Panc1 (cell line): Measurements from ENCODE around the gene CLDN5.

Experiments
- POLR2AphosphoS5 ChIP-seq: IDR thresholded peaks from 2 replicates; pipeline ENCODE4 v1.6.1; 2012; ENCODE audit warnings: mild to moderate bottlenecking, low read depth, low read length, moderate library complexity
- TF ChIP-seq, protein P1 (sequence below): fragments of 450-650 bp; IDR thresholded peaks from 2 replicates; pipeline ENCODE4 v1.5.1; 2017; ENCODE audit warnings: mild to moderate bottlenecking
- TF ChIP-seq, protein P2 (sequence below), 2 experiments: IDR thresholded peaks; 2 replicates each; pipeline ENCODE4 v1.6.1; 2011 to 2012; ENCODE audit warnings: low read depth in 2 of 2, control low read depth in 1 of 2, low read length in 1 of 2, mild to moderate bottlenecking in 1 of 2, moderate library complexity in 1 of 2; ENCODE audit not compliant: insufficient read depth in 1 of 2

DNA sequence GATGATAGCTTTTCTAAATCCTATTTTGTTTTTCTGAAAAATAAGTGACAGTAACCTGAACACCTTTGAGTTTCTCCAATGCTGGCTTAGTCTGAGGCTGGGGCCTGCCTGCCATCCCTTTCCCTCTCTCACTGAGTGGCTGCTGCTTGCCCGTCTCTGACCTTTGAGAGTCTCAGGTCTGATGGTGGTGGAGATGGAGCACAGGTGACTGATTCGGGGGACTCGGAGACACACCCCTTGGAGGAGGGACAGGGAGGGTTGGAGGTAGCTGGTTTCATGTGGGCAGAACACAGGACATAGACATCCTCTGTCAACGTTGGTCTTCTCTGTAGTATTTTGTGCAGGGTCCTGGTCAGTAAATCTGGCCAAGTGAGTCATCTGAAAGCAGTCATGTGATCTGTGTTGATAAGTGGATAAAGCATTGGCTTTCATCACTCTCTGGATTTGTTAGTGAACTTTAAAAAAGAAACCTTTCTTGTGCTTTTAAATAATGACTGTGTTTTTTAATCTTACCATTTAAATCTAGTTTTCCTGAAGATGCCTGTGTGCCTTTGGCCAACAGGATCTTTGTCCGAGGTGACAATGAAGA is 47.1 kb upstream of the CLDN5 start:
- TF ChIP-seq, protein P1, sequence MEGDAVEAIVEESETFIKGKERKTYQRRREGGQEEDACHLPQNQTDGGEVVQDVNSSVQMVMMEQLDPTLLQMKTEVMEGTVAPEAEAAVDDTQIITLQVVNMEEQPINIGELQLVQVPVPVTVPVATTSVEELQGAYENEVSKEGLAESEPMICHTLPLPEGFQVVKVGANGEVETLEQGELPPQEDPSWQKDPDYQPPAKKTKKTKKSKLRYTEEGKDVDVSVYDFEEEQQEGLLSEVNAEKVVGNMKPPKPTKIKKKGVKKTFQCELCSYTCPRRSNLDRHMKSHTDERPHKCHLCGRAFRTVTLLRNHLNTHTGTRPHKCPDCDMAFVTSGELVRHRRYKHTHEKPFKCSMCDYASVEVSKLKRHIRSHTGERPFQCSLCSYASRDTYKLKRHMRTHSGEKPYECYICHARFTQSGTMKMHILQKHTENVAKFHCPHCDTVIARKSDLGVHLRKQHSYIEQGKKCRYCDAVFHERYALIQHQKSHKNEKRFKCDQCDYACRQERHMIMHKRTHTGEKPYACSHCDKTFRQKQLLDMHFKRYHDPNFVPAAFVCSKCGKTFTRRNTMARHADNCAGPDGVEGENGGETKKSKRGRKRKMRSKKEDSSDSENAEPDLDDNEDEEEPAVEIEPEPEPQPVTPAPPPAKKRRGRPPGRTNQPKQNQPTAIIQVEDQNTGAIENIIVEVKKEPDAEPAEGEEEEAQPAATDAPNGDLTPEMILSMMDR: no peak
- TF ChIP-seq, protein P2, sequence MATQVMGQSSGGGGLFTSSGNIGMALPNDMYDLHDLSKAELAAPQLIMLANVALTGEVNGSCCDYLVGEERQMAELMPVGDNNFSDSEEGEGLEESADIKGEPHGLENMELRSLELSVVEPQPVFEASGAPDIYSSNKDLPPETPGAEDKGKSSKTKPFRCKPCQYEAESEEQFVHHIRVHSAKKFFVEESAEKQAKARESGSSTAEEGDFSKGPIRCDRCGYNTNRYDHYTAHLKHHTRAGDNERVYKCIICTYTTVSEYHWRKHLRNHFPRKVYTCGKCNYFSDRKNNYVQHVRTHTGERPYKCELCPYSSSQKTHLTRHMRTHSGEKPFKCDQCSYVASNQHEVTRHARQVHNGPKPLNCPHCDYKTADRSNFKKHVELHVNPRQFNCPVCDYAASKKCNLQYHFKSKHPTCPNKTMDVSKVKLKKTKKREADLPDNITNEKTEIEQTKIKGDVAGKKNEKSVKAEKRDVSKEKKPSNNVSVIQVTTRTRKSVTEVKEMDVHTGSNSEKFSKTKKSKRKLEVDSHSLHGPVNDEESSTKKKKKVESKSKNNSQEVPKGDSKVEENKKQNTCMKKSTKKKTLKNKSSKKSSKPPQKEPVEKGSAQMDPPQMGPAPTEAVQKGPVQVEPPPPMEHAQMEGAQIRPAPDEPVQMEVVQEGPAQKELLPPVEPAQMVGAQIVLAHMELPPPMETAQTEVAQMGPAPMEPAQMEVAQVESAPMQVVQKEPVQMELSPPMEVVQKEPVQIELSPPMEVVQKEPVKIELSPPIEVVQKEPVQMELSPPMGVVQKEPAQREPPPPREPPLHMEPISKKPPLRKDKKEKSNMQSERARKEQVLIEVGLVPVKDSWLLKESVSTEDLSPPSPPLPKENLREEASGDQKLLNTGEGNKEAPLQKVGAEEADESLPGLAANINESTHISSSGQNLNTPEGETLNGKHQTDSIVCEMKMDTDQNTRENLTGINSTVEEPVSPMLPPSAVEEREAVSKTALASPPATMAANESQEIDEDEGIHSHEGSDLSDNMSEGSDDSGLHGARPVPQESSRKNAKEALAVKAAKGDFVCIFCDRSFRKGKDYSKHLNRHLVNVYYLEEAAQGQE (IDR thresholded peaks at IDR 0.05; ENCODE audit: insufficient read depth in 1 of 2, low read depth in 2 of 2, low read length in 1 of 2): no peak
- TF ChIP-seq POLR2AphosphoS5: no peak
